ENCODE measurements around the gene EPN2. TPM values are rescaled to one million over a fixed set of nuclear protein-coding genes. Genes with fewer than 3 reads are reported as not detected.
"Not testable (repeated sequence)": the region's sequence is repeated elsewhere in the genome, so short reads cannot be mapped to it uniquely, and the experiment has no call there.

Gene EPN2
- total RNA-seq, 1 experiment from 2014 or later, result 73.1 TPM

- CTCF ChIA-PET, result no interaction called here
- no peaks in the 10 kb centered on the region for H3K79me2 ChIP-seq (ENCODE audit: insufficient read depth, low read length)
- H3K9me2 ChIP-seq (ENCODE audit: insufficient read depth), result no peaks in the 10 kb centered on the region
- no TSS peak for BruUV-seq (replicated peaks)
- POLR2A ChIA-PET, result no interaction called here
- no peak overlapping the region for H2AFZ ChIP-seq (ENCODE audit: low read depth, low read length, poor library complexity, severe bottlenecking)
- intact Hi-C loops (cut with micrococcal nuclease), result no loop called here
- ATAC-seq (no peak), DNase-seq (ENCODE audit: low read depth, low spot score) (no peak)
- no peaks in the 10 kb centered on the region for H4K20me1 ChIP-seq (ENCODE audit: insufficient read depth)
- no peak overlapping the region for H3K9ac ChIP-seq (ENCODE audit: low read length)
- H3K9me3 ChIP-seq (ENCODE audit: control insufficient read depth in 1 of 2, insufficient read depth in 1 of 2, low read depth in 1 of 2, low read length in 2 of 2), result no peaks in the 10 kb centered on the region
- H3K27ac ChIP-seq (ENCODE audit: low read depth, low read length), result no peak overlapping the region
- H3K27me3 ChIP-seq (ENCODE audit: insufficient read depth, low read length), result no peaks in the 10 kb centered on the region
- RAD21 ChIA-PET (ENCODE audit: low non-redundant PET in 1 of 2, low total read pairs in 2 of 2, uncharacterized antibody in 2 of 2, unreplicated experiment in 2 of 2), result no interaction called here
- H3K4me3 ChIP-seq (replicated peaks in 1 of 2; ENCODE audit: low read depth in 1 of 2, low read length in 2 of 2), result no peak overlapping the region
- H3K4me2 ChIP-seq (ENCODE audit: low read length), result no peak overlapping the region
- peaks cover 26 to 41% of the 10 kb centered on the region in 2 experiments for H3K4me1 ChIP-seq (ENCODE audit: control insufficient read depth in 1 of 2, insufficient read depth in 2 of 2, low read length in 2 of 2)
- H3K36me3 ChIP-seq (ENCODE audit: control insufficient read depth in 1 of 2, insufficient read depth in 2 of 2, low read length in 2 of 2), result 0 out of 4 replicates have a peak, but pooled peaks cover 0 to 3% of the 10 kb centered on the region in 2 experiments
- TF ChIP-seq POLR2AphosphoS5 (IDR thresholded peaks at IDR 0.05; ENCODE audit: low read depth, low read length) (no peak), ELF1 (IDR thresholded peaks at IDR 0.05; ENCODE audit: borderline replicate concordance, low read depth) (no peak), JUND (IDR thresholded peaks at IDR 0.05) (no peak), CEBPB (IDR thresholded peaks at IDR 0.05; ENCODE audit: low read depth) (no peak), ZFX (IDR thresholded peaks at IDR 0.05) (no peak), EZH2 (IDR thresholded peaks at IDR 0.05) (no peak), EZH2phosphoT487 (IDR thresholded peaks at IDR 0.05; ENCODE audit: borderline replicate concordance) (no peak), EGR1 (IDR thresholded peaks at IDR 0.05; ENCODE audit: low read depth) (no peak), POLR2A (IDR thresholded peaks at IDR 0.05; ENCODE audit: borderline replicate concordance, extremely low read depth, insufficient read depth, insufficient read length) (no peak)
- TF ChIP-seq, protein P1, sequence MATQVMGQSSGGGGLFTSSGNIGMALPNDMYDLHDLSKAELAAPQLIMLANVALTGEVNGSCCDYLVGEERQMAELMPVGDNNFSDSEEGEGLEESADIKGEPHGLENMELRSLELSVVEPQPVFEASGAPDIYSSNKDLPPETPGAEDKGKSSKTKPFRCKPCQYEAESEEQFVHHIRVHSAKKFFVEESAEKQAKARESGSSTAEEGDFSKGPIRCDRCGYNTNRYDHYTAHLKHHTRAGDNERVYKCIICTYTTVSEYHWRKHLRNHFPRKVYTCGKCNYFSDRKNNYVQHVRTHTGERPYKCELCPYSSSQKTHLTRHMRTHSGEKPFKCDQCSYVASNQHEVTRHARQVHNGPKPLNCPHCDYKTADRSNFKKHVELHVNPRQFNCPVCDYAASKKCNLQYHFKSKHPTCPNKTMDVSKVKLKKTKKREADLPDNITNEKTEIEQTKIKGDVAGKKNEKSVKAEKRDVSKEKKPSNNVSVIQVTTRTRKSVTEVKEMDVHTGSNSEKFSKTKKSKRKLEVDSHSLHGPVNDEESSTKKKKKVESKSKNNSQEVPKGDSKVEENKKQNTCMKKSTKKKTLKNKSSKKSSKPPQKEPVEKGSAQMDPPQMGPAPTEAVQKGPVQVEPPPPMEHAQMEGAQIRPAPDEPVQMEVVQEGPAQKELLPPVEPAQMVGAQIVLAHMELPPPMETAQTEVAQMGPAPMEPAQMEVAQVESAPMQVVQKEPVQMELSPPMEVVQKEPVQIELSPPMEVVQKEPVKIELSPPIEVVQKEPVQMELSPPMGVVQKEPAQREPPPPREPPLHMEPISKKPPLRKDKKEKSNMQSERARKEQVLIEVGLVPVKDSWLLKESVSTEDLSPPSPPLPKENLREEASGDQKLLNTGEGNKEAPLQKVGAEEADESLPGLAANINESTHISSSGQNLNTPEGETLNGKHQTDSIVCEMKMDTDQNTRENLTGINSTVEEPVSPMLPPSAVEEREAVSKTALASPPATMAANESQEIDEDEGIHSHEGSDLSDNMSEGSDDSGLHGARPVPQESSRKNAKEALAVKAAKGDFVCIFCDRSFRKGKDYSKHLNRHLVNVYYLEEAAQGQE (IDR thresholded peaks at IDR 0.05; ENCODE audit: low read depth), result no peak
- TF ChIP-seq, protein P2, sequence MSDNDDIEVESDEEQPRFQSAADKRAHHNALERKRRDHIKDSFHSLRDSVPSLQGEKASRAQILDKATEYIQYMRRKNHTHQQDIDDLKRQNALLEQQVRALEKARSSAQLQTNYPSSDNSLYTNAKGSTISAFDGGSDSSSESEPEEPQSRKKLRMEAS (IDR thresholded peaks at IDR 0.05), result no peak
Measured at GRCh38 chr17:19348806-19349205, 111.6 kb downstream of the EPN2 start.

DNA sequence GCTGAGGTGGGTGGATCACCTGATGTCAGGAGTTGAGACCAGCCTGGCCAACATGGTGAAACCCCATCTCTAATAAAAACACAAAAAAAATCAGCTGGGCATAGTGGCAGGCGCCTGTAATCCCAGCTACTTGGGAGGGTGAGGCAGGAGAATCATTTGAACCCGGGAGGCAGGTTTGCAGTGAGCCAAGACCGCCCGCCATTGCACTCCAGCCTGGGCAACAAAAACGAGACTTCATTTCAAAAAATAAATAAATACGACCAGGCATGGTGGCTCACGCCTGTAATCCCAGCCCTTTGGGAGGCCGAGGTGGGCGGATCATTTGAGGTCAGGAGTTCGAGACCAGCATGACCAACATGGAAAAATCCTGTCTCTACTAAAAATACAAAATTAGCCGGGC, 116.2 kb downstream of the EPN2 start:
- H3K9ac ChIP-seq (ENCODE audit: low read length); H3K36me3 ChIP-seq (ENCODE audit: control insufficient read depth in 1 of 2, insufficient read depth in 2 of 2, low read length in 2 of 2); DNase-seq (ENCODE audit: low read depth, low spot score); H3K9me3 ChIP-seq (ENCODE audit: control insufficient read depth in 1 of 2, insufficient read depth in 1 of 2, low read depth in 1 of 2, low read length in 2 of 2); BruUV-seq (replicated peaks); H3K27me3 ChIP-seq (ENCODE audit: insufficient read depth, low read length); ATAC-seq; H3K27ac ChIP-seq (ENCODE audit: low read depth, low read length); H3K9me2 ChIP-seq (ENCODE audit: insufficient read depth); H3K4me2 ChIP-seq (ENCODE audit: low read length); H4K20me1 ChIP-seq (ENCODE audit: insufficient read depth); intact Hi-C loops (cut with micrococcal nuclease); H3K4me3 ChIP-seq (replicated peaks in 1 of 2; ENCODE audit: low read depth in 1 of 2, low read length in 2 of 2); H3K79me2 ChIP-seq (ENCODE audit: insufficient read depth, low read length); H2AFZ ChIP-seq (ENCODE audit: low read depth, low read length, poor library complexity, severe bottlenecking); RAD21 ChIA-PET (ENCODE audit: low non-redundant PET in 1 of 2, low total read pairs in 2 of 2, uncharacterized antibody in 2 of 2, unreplicated experiment in 2 of 2): not testable (repeated sequence)
- ChIA-PET POLR2A (interaction anchor here (0.8 kb wide), 1 partner anchor 10 kb away, joined by 3 read pairs; no protein-coding TSS in a partner anchor), CTCF (interaction anchor here (1.8 to 1.9 kb wide), 2 partner anchors 9 to 94 kb away, joined by 6 to 11 read pairs; partner anchors contain the start of gene B9D1)
- peaks cover 4 to 23% of the 10 kb centered on the region in 2 experiments; a peak in 3 of 4 replicates for H3K4me1 ChIP-seq (ENCODE audit: control insufficient read depth in 1 of 2, insufficient read depth in 2 of 2, low read length in 2 of 2)
